Measurements from ENCODE around the gene GABRB2.
"Not testable (repeated sequence)": the region's sequence is repeated elsewhere in the genome, so short reads cannot be mapped to it uniquely, and the experiment has no call there.

Gene GABRB2

GRCh38 chr5:161295721-161296250, 250.7 kb downstream of the GABRB2 start:
- DNase-seq = no peak

- no peak for DNase-seq
These were observed 258.5 kb downstream of the GABRB2 start for GRCh38 chr5:161288071-161288470.

DNA sequence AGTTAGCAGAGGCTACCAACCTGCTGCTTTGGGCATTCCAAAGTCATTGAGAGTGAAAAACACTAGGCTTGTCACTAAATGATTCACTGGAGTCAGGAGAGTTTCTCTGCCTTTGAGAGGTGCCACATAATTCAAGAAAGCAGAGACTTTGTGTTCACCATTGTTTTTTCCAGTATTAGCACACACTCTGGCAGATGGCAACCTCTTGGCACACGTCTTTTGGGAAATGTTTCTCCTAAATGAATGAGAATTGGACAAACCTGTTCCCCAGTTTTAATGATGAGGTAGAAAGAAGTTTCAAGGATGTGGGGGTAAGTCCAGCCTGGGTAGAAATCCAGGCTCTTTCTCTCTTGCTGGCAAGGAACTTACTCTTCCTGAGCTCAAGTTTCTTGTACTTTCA, 259.1 kb downstream of the GABRB2 start:
- DNase-seq = no peak

- DNase-seq = no peak
These were observed 260.4 kb downstream of the GABRB2 start for GRCh38 chr5:161286066-161286655.

- DNase-seq = no peak
These were observed 262.1 kb downstream of the GABRB2 start for GRCh38 chr5:161284445-161284844.

DNA sequence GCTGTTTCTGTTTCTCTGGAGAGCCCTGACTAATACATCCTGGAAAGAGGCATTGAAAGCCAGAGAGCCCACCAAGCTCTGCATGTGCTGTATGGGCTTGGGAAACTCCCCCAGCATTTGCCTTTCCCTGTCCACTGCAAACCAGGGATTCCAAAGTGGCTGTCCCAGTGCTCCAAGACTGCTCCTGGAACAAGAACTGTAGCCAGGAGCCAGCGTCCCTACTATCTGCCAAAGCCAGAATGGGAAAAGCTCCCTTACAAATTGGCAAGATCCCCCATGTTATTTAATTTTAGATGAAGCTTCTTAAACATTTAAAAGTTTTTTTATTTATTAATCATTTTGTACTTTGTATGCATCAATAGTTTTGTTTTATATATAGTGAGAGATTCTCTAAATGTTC, 263.2 kb downstream of the GABRB2 start:
- no peak for DNase-seq

- no peak for DNase-seq
These were observed 267.5 kb downstream of the GABRB2 start for GRCh38 chr5:161278739-161279660.

DNA sequence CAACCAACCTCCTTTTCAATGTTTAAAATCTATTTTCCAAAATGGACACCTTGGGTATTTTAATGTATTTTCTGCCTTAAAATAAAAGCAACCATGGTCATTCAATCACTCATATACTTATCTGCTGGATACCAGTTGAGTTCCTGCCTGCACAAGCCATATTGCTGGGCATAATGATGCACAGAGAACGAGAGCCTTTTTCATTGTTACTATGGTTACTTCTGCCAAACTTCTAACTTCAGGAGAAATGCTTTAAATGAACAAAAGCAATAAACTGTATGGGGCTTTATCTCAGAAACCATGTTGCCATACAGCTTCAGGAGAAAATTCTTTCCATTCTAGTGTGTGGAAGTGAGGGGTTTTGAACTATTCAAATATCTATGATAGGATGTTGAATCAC, 269.5 kb downstream of the GABRB2 start:
- peak in 1 of 2 donors; percentile 20 for DNase-seq

- DNase-seq = no peak
These were observed 271.6 kb downstream of the GABRB2 start for GRCh38 chr5:161274951-161275350.

DNA sequence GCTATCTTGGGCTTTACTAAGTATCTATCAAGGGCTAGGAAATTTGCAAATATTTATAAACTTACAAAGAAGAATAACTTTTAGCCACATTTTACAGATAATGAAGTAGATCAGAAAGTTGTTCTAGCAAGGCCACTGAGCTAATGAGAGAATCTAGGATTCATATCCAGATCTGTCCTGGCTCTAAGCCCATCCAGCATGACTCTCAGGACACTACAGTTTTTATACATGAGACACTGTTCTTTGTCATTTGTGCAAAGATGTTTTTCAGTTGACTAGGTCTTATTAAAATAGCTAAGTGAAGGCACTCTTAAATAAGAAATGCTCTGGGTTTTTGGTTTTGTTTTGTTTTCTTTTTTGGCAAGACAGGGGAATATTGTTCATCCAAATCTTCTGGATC, 273.1 kb downstream of the GABRB2 start:
- no peak for DNase-seq

GRCh38 chr5:161271816-161272215, 274.7 kb downstream of the GABRB2 start:
- DNase-seq = no peak

DNA sequence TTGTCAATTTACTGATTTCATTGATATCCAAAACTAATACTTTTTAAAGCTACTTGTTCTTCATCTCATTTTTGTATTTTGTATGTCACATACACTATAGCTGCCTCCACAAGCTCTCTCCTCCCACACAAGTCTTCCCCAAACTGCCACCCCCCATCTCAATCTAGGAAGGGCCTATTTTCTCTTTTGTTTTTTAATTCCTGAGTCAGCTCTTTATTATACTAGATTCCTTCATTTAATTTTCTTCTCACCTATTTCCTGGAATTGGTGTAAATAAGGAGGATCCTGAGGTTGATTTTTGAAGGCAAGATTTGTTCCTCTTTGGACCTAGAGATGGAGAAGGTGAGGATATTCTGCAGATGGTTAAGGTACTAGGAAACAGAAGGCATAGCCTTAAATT, 277.4 kb downstream of the GABRB2 start:
- DNase-seq = no peak

DNA sequence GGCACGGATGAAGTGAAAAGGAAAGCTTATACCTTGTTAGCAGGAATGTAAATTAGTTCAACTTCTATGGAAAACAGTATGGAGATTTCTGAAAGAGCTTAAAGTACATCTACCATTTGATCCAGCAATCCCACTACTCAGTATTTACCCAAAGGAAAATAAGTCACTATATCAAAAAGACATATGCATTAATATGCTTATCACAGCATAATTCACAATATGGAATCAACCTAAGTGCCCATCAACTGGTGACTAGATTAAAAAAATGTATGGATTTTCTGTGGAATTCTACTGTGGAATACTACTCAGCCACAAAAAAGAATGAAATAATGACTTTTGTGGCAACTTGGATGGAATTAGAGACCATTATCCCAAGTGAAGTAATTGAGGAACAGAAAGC, 279.6 kb downstream of the GABRB2 start:
- no peak for DNase-seq

- no peak for DNase-seq
These were observed 281.5 kb downstream of the GABRB2 start for GRCh38 chr5:161265006-161265405.

DNA sequence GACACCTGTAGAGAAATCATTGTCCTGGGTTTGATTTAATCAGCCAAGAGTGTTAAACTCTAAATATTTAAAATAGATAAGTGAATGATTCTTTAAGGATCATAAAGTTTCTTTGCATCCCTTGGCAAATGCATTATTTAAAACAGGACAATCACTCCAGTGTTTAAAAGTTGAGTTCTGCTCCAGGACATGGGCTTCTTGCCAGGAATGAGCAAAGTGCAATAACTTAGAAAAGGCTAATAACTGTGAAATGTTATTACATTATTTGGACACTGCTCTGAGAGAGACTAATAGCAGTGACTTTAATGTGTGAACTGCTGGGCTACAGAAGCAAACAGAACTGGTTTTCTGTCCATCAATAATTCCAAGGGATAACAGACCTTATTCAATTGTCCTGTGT, 283.3 kb downstream of the GABRB2 start:
- DNase-seq = no peak

GRCh38 chr5:161261668-161262323, 284.7 kb downstream of the GABRB2 start:
- DNase-seq = no peak

GRCh38 chr5:161258438-161258837, 288.1 kb downstream of the GABRB2 start:
- DNase-seq = no peak

DNA sequence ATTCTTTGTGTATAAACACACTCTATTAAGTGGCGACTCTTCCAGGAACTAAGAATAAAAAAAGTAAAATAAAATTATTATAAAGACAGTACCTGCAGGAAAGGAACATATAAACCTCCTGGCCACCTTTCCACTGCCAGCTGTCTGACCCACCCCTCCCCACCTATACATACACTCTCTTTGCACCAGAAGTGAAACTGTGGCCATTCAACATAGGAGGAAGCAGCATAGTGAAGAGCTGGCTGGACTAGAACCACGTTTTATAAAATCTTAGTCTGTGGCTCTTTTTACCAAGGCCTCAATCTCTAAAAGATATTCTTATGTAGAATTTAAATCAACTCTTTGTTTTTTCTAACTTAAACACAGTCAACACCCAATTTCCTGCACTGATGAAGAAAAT, 289.6 kb downstream of the GABRB2 start:
- DNase-seq = no peak

- DNase-seq = not testable (repeated sequence)
These were observed 293.6 kb downstream of the GABRB2 start for GRCh38 chr5:161252955-161253354.

- DNase-seq = no peak
These were observed 299.8 kb downstream of the GABRB2 start for GRCh38 chr5:161246749-161247148.

DNA sequence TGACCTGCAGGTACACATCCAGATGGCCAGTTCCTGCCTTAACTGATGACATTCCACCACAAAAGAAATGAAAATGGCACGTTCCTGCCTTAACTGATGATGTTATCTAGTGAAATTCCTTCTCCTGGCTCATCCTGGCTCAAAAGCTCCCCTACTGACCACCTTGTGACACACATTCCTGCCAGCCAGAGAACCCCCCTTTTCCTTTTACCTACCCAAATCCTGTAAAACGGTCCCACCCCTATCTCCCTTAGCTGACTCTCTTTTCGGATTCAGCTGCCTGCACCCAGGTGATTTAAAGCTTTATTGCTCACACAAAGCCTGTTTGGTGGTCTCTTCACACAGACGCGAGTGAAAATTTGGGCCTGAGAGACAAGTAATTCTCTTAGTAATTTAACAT, 300.7 kb downstream of the GABRB2 start:
- DNase-seq = not testable (repeated sequence)
